ENCODE measurements around the gene OBSL1. TPM values are rescaled to one million over a fixed set of nuclear protein-coding genes. Genes with fewer than 3 reads are reported as not detected.

Gene OBSL1
- total and polyA plus RNA-seq, 2 of the 4 experiments (the other 2 are of a cell fraction) = 21.5 to 51.2 TPM

- Histone ChIP-seq H2BK20ac (ENCODE audit: low read depth, low read length) (no peak overlapping the region), H2BK15ac (ENCODE audit: low read depth, low read length) (no peak overlapping the region), H3K4me2 (ENCODE audit: low read depth, low read length) (no peak overlapping the region), H4K91ac (ENCODE audit: insufficient read depth, low read depth, low read length) (no peak overlapping the region), H3K14ac (replicated peaks; ENCODE audit: low read depth, low read length) (no peak overlapping the region), H2BK5ac (ENCODE audit: low read depth, low read length, poor library complexity, severe bottlenecking) (no peak overlapping the region), H3K4ac (ENCODE audit: low read depth, low read length) (no peak overlapping the region), H3K4me1 (ENCODE audit: control insufficient read depth, insufficient read depth, low read length) (peaks cover 8% of the 10 kb centered on the region; the same call in 1 of the 2 replicates), H2AK9ac (replicated peaks; ENCODE audit: low read depth, low read length, poor library complexity) (no peak overlapping the region), H2AK5ac (ENCODE audit: low read depth, low read length) (no peak overlapping the region), H3K9me1 (ENCODE audit: insufficient read depth, low read length) (no peaks in the 10 kb centered on the region), H4K8ac (ENCODE audit: low read depth in 2 of 2, low read length in 2 of 2) (no peak overlapping the region), H3K79me1 (ENCODE audit: low read depth in 1 of 2, low read length in 2 of 2) (no peaks in the 10 kb centered on the region), H2BK120ac (ENCODE audit: low read depth, low read length) (no peak overlapping the region), H4K5ac (ENCODE audit: low read depth, low read length) (no peak overlapping the region), H2AFZ (replicated peaks; ENCODE audit: low read length, poor library complexity) (no peak overlapping the region), H3K27ac (ENCODE audit: insufficient read depth, low read length) (no peak overlapping the region), H3K9me3 (ENCODE audit: control insufficient read depth, insufficient read depth, low read length) (no peaks in the 10 kb centered on the region), H3K4me3 (ENCODE audit: insufficient read depth, low read depth, low read length) (no peak overlapping the region), H3K56ac (ENCODE audit: extremely low read depth, insufficient read depth, low read length) (no peak overlapping the region), H3K23ac (ENCODE audit: low read depth, low read length) (no peak overlapping the region), H3K27me3 (ENCODE audit: control insufficient read depth, insufficient read depth, low read length) (no peaks in the 10 kb centered on the region), H3K18ac (ENCODE audit: low read depth, low read length) (no peak overlapping the region), H4K20me1 (ENCODE audit: insufficient read depth, low read length) (no peaks in the 10 kb centered on the region; the same call in 1 of the 2 replicates), H3K36me3 (ENCODE audit: control insufficient read depth, insufficient read depth, low read length) (no peaks in the 10 kb centered on the region), H3K9ac (ENCODE audit: low read depth, low read length) (no peak overlapping the region)
- TF ChIP-seq RCOR1 (IDR thresholded peaks at IDR 0.05; ENCODE audit: insufficient replicate concordance, low read length) (no peak), ELK1 (IDR thresholded peaks at IDR 0.05; ENCODE audit: borderline replicate concordance, low read depth, low read length) (no peak), MAZ (IDR thresholded peaks at IDR 0.05; ENCODE audit: borderline replicate concordance, low read depth, low read length) (no peak), CTCF (conservative IDR thresholded peaks at IDR 0.05; ENCODE audit: low read depth, low read length) (no peak), POLR2A (IDR thresholded peaks at IDR 0.05; ENCODE audit: low read depth, low read length) (no peak), RFX5 (IDR thresholded peaks at IDR 0.05; ENCODE audit: low read depth, low read length) (no peak)
- WGBS, 2 experiments (ENCODE audit: extremely low coverage in 2 of 2, insufficient read length in 1 of 2) = 75% methylated on average over 2 of the region's 9 CpGs; no CpG with 5 or more reads in 1 of the 2 experiments
- in situ Hi-C loops (cut with MboI; ENCODE audit: low sequenced_read_pairs) (no loop called here), dilution Hi-C loops (cut with HindIII; ENCODE audit: low sequenced_read_pairs, unreplicated experiment) (no loop called here), intact Hi-C loops (cut with micrococcal nuclease) (no loop called here)
- BruUV-seq (replicated peaks) = no TSS peak
- CTCF ChIA-PET = interaction anchor here (0.6 to 2.7 kb wide), 2 partner anchors 11 to 127 kb away, joined by 3 to 10 read pairs; no protein-coding TSS in a partner anchor
- no peak for ATAC-seq (ENCODE audit: low read depth)
- no peak for DNase-seq
- POLR2A ChIA-PET (ENCODE audit: unreplicated experiment) = no interaction called here
Measured at GRCh38 chr2:219549619-219550018, 21.7 kb downstream of the OBSL1 start.
